ENCODE data around the gene ROBO3.

ROBO3 gene

GRCh38 chr11:124843616-124843910 lies 21.7 kb upstream of the ROBO3 start:
- no peak for DNase-seq

- DNase-seq, result no peak
Measured at GRCh38 chr11:124844664-124845079, 20.6 kb upstream of the ROBO3 start.

GRCh38 chr11:124846070-124846673 lies 19.1 kb upstream of the ROBO3 start:
- no peak for DNase-seq

GRCh38 chr11:124859171-124859570 lies 6.1 kb upstream of the ROBO3 start:
- no peak for DNase-seq

GRCh38 chr11:124861670-124862069 lies 3.6 kb upstream of the ROBO3 start:
- DNase-seq, result no peak

- no peak for DNase-seq
Measured at GRCh38 chr11:124863137-124863825, 2.0 kb upstream of the ROBO3 start.

- DNase-seq, result no peak
Measured at GRCh38 chr11:124863826-124864165, 1.4 kb upstream of the ROBO3 start.

GRCh38 chr11:124864176-124864891 lies 898 bp upstream of the ROBO3 start:
- DNase-seq, result no peak

- no peak for DNase-seq
Measured at GRCh38 chr11:124864892-124865180, 396 bp upstream of the ROBO3 start.

- DNase-seq, result no peak
Measured at GRCh38 chr11:124865902-124866851, 945 bp downstream of the ROBO3 start.

- DNase-seq, result peak; percentile 58
Measured at GRCh38 chr11:124867700-124868099, 2.5 kb downstream of the ROBO3 start.

- no peak for DNase-seq
Measured at GRCh38 chr11:124868331-124869274, 3.4 kb downstream of the ROBO3 start.

GRCh38 chr11:124869331-124869730 lies 4.1 kb downstream of the ROBO3 start:
- DNase-seq, result no peak

- no peak for DNase-seq
Measured at GRCh38 chr11:124869856-124870387, 4.7 kb downstream of the ROBO3 start.

- no peak for DNase-seq
Measured at GRCh38 chr11:124870430-124870829, 5.2 kb downstream of the ROBO3 start.

- DNase-seq, result no peak
Measured at GRCh38 chr11:124872280-124872679, 7.0 kb downstream of the ROBO3 start.

- no peak for DNase-seq
Measured at GRCh38 chr11:124872741-124873140, 7.5 kb downstream of the ROBO3 start.

- DNase-seq, result no peak
Measured at GRCh38 chr11:124873951-124874350, 8.7 kb downstream of the ROBO3 start.

- no peak for DNase-seq
Measured at GRCh38 chr11:124874571-124875255, 9.5 kb downstream of the ROBO3 start.

GRCh38 chr11:124875401-124875800 lies 10.2 kb downstream of the ROBO3 start:
- DNase-seq, result no peak
